Measurements from ENCODE around the gene NLRP4. TPM values are rescaled to one million over a fixed set of nuclear protein-coding genes. Genes with fewer than 3 reads are reported as not detected.

The NLRP4 gene
- total RNA-seq, 4 donors from 2014 or later = not detected

GRCh38 chr19:55907746-55908145 is 71.4 kb downstream of the NLRP4 start:
- 71% methylated on average over 3 of the region's 3 CpGs for WGBS

GRCh38 chr19:55909801-55910200 is 73.5 kb downstream of the NLRP4 start:
- intact Hi-C loops (cut with DNase I) = no loop called here
- Histone ChIP-seq H3K27me3 (peaks cover 0 to 26% (median 0%) of the 10 kb centered on the region in 4 donors), H3K4me1 (no peaks in the 10 kb centered on the region), H3K4me3 (no peak overlapping the region), H3K36me3 (no peaks in the 10 kb centered on the region), H3K9me3 (peaks cover 0 to 16% (median 6%) of the 10 kb centered on the region in 4 donors), H3K27ac (replicated peaks in 1 of 4) (no peak overlapping the region)
- peak; percentile 62 for DNase-seq (ENCODE audit: extremely low spot score)
- TF ChIP-seq EP300 (IDR thresholded peaks at IDR 0.05) (no peak), POLR2A (IDR thresholded peaks at IDR 0.05; ENCODE audit: low read depth) (no peak), CTCF (IDR thresholded peaks at IDR 0.05) (no peak)
- WGBS = 59% methylated on average over 2 of the region's 2 CpGs

More at GRCh38 chr19:55907746-55908145, 71.4 kb downstream of the NLRP4 start:
- Histone ChIP-seq H3K4me3 (no peak overlapping the region), H3K36me3 (no peaks in the 10 kb centered on the region), H3K27me3 (peaks cover 0 to 24% (median 0%) of the 10 kb centered on the region in 4 donors), H3K9me3 (peaks cover 0 to 16% (median 4%) of the 10 kb centered on the region in 4 donors), H3K4me1 (no peaks in the 10 kb centered on the region), H3K27ac (replicated peaks in 1 of 4) (no peak overlapping the region)
- intact Hi-C loops (cut with DNase I) = no loop called here
- TF ChIP-seq POLR2A (IDR thresholded peaks at IDR 0.05; ENCODE audit: low read depth) = no peak
- TF ChIP-seq EP300 (IDR thresholded peaks at IDR 0.05) = no peak
- TF ChIP-seq CTCF (IDR thresholded peaks at IDR 0.05) = no peak
- TF ChIP-seq POLR2AphosphoS5 (IDR thresholded peaks at IDR 0.05) = no peak
- DNase-seq (ENCODE audit: extremely low spot score) = peak; percentile 19

- Histone ChIP-seq H3K4me1 (no peaks in the 10 kb centered on the region), H3K9me3 (peaks cover 0 to 37% (median 9%) of the 10 kb centered on the region in 4 donors), H3K27me3 (peaks cover 0 to 26% (median 0%) of the 10 kb centered on the region in 4 donors), H3K36me3 (no peaks in the 10 kb centered on the region), H3K27ac (replicated peaks in 1 of 4) (no peak overlapping the region), H3K4me3 (no peak overlapping the region)
- intact Hi-C loops (cut with DNase I) = no loop called here
- TF ChIP-seq EP300 (IDR thresholded peaks at IDR 0.05) = no peak
- no peak for TF ChIP-seq POLR2A (IDR thresholded peaks at IDR 0.05; ENCODE audit: low read depth)
- TF ChIP-seq CTCF (IDR thresholded peaks at IDR 0.05) = no peak
- TF ChIP-seq POLR2AphosphoS5 (IDR thresholded peaks at IDR 0.05) = no peak
- 90% methylated on average over 7 of the region's 7 CpGs for WGBS
- DNase-seq (ENCODE audit: extremely low spot score) = peak; percentile 55
These were observed 76.6 kb downstream of the NLRP4 start for GRCh38 chr19:55912916-55913315.

GRCh38 chr19:55913643-55914268 is 77.4 kb downstream of the NLRP4 start:
- Histone ChIP-seq H3K4me3 (no peak overlapping the region), H3K36me3 (no peaks in the 10 kb centered on the region), H3K4me1 (no peaks in the 10 kb centered on the region), H3K9me3 (peaks cover 0 to 33% (median 9%) of the 10 kb centered on the region in 4 donors), H3K27ac (replicated peaks in 1 of 4) (no peak overlapping the region), H3K27me3 (peaks cover 0 to 26% (median 0%) of the 10 kb centered on the region in 4 donors)
- 51% methylated on average over 8 of the region's 9 CpGs for WGBS
- peak; percentile 55 for DNase-seq (ENCODE audit: extremely low spot score)
- intact Hi-C loops (cut with DNase I) = no loop called here
- TF ChIP-seq POLR2A (IDR thresholded peaks at IDR 0.05; ENCODE audit: low read depth) (no peak), EP300 (IDR thresholded peaks at IDR 0.05) (no peak), POLR2AphosphoS5 (IDR thresholded peaks at IDR 0.05) (no peak)

GRCh38 chr19:55923556-55923955 is 87.2 kb downstream of the NLRP4 start:
- Histone ChIP-seq H3K27ac (replicated peaks in 1 of 4) (no peak overlapping the region), H3K9me3 (peaks cover 0 to 16% (median 6%) of the 10 kb centered on the region in 4 donors), H3K27me3 (no peaks in the 10 kb centered on the region), H3K36me3 (no peaks in the 10 kb centered on the region), H3K4me1 (no peaks in the 10 kb centered on the region), H3K4me3 (no peak overlapping the region)
- intact Hi-C loops (cut with DNase I) = no loop called here
- 73% methylated on average over 5 of the region's 5 CpGs for WGBS
- peak; percentile 66 for DNase-seq (ENCODE audit: extremely low spot score)
- TF ChIP-seq CTCF (IDR thresholded peaks at IDR 0.05) (no peak), POLR2AphosphoS5 (IDR thresholded peaks at IDR 0.05) (no peak), EP300 (IDR thresholded peaks at IDR 0.05) (no peak)
